Neutrophil (primary cell): ENCODE data around the gene ADAM8.

Experiments used
- H3K27ac ChIP-seq: fragments of 200-600 bp; sonication (generic); 2 replicates; pipeline ENCODE4 v1.5.1; 2016; ENCODE audit warnings: mild to moderate bottlenecking, moderate library complexity
- H3K27me3 ChIP-seq: fragments of 200-600 bp; sonication (generic); 2 replicates; pipeline ENCODE4 v1.6.0; 2016; ENCODE audit warnings: mild to moderate bottlenecking
- H3K36me3 ChIP-seq: fragments of 200-600 bp; sonication (generic); 2 replicates; pipeline ENCODE4 v1.5.1; 2017
- H3K4me1 ChIP-seq, 2 experiments: fragments of 200-600 bp in 1 of 2; sonication (generic) in 1 of 2; 1 replicate in 1 of 2; 2 replicates in 1 of 2; pipeline versions ENCODE4 v1.5.1 to v1.6.1; 2013 to 2016; ENCODE audit warnings: low read depth in 1 of 2, low read length in 1 of 2, mild to moderate bottlenecking in 1 of 2, moderate library complexity in 1 of 2; ENCODE audit not compliant: control insufficient read depth in 1 of 2, insufficient read depth in 1 of 2
- H3K4me3 ChIP-seq, 2 experiments: fragments of 200-600 bp in 1 of 2; sonication (generic) in 1 of 2; 1 replicate in 1 of 2; 2 replicates in 1 of 2; pipeline ENCODE4 v1.5.1; 2013 to 2016; ENCODE audit warnings: low read depth in 1 of 2, low read length in 1 of 2, mild to moderate bottlenecking in 1 of 2, moderate library complexity in 1 of 2
- H3K9me3 ChIP-seq: fragments of 200-600 bp; sonication (generic); 2 replicates; pipeline ENCODE4 v1.5.1; 2016
- TF ChIP-seq, protein P1 (sequence below): fragments of 200-600 bp; sonication (generic); IDR thresholded peaks from 2 replicates; pipeline ENCODE4 v1.5.1; 2016; ENCODE audit warnings: antibody characterized with exemption

The ADAM8 gene

DNA sequence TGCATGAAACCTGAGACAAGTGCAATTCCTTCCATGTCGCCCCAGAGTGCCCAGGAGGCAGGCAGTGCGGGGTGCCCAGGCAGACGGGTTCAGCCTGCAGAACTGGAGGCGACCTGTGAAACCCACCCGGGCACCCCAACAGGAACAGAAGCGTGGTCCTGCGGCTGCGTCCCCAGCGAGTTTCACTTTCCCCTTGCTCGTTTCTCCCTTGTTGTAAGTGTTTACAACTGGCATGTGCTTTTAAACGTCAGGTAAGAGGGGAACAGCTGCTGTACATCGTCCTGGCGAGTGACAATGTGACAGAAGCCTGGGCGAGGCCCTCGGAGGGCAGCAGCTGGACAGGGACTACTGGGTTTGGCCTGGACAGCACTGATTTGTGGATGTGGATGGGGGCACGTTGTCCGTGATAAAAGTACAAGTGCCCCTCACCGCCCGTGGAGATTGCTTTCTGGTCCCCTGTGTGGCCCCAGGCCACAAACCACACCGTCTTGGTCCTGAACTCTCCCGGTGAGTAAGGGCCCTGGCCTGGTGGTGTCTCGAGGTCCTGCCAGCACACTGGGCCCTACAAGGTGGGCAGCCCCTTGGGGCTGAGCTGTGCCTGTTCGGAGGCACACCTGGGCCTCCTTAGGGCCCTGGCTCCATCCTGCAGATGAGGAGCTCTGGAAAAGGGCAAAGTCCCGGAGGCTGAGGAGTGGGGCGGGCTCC, 35.0 kb downstream of the ADAM8 start:
- no peaks in the 10 kb centered on the region for H3K9me3 ChIP-seq
- peaks cover 16 to 25% of the 10 kb centered on the region in 2 experiments for H3K4me1 ChIP-seq
- TF ChIP-seq, protein P1, sequence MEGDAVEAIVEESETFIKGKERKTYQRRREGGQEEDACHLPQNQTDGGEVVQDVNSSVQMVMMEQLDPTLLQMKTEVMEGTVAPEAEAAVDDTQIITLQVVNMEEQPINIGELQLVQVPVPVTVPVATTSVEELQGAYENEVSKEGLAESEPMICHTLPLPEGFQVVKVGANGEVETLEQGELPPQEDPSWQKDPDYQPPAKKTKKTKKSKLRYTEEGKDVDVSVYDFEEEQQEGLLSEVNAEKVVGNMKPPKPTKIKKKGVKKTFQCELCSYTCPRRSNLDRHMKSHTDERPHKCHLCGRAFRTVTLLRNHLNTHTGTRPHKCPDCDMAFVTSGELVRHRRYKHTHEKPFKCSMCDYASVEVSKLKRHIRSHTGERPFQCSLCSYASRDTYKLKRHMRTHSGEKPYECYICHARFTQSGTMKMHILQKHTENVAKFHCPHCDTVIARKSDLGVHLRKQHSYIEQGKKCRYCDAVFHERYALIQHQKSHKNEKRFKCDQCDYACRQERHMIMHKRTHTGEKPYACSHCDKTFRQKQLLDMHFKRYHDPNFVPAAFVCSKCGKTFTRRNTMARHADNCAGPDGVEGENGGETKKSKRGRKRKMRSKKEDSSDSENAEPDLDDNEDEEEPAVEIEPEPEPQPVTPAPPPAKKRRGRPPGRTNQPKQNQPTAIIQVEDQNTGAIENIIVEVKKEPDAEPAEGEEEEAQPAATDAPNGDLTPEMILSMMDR = no peak
- no peaks in the 10 kb centered on the region for H3K36me3 ChIP-seq
- peak overlapping the region in 1 of 2 experiments; percentile 21 for H3K4me3 ChIP-seq
- H3K27ac ChIP-seq = no peak overlapping the region
- peaks cover 100% of the 10 kb centered on the region for H3K27me3 ChIP-seq

DNA sequence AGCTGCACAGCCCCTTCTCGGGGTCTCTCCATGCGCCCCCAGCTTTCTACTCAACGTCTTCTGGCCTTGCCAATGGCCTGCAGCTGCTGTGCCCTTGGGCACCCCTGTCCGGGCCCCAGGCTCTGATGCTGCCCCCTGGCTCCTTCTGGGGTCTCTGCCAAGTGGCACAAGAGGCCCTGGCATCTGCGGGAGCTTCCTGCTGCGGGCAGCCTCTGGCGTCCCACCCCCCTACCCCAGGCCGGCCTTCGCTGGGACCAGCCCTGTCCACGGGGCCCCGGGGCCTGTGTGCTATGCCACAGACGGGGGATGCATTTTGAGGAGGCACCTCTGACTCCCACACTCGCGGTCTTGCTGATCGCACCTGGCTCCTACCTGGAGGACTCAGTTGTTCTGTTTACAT, 36.7 kb downstream of the ADAM8 start:
- no peak overlapping the region for H3K27ac ChIP-seq
- H3K27me3 ChIP-seq = peaks cover 100% of the 10 kb centered on the region
- TF ChIP-seq, protein P1 = no peak
- peaks cover 27 to 42% of the 10 kb centered on the region in 2 experiments for H3K4me1 ChIP-seq
- no peaks in the 10 kb centered on the region for H3K9me3 ChIP-seq
- H3K4me3 ChIP-seq = no peak overlapping the region
- H3K36me3 ChIP-seq = no peaks in the 10 kb centered on the region

DNA sequence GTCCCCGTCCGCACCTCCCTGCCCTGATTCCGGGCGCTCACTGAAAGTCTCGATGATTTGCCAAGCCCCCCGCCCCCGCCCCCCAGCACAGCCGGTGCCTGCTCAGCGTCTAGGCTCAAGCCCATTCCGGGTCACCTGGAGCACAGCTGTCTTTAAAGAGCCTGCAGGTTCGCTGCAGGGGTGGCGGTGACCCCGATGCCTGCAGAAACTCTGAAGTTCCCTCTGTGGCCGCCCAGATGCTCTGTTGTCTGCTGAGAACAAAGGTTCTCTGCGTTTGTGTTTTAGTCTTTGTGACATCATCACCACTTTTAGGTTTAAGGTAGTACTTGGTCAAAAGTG, 38.2 kb downstream of the ADAM8 start:
- Histone ChIP-seq H3K27me3 (peaks cover 100% of the 10 kb centered on the region), H3K27ac (no peak overlapping the region), H3K4me1 (peaks cover 28 to 47% of the 10 kb centered on the region in 2 experiments), H3K4me3 (no peak overlapping the region), H3K36me3 (no peaks in the 10 kb centered on the region), H3K9me3 (no peaks in the 10 kb centered on the region)
- TF ChIP-seq, protein P1 = no peak

DNA sequence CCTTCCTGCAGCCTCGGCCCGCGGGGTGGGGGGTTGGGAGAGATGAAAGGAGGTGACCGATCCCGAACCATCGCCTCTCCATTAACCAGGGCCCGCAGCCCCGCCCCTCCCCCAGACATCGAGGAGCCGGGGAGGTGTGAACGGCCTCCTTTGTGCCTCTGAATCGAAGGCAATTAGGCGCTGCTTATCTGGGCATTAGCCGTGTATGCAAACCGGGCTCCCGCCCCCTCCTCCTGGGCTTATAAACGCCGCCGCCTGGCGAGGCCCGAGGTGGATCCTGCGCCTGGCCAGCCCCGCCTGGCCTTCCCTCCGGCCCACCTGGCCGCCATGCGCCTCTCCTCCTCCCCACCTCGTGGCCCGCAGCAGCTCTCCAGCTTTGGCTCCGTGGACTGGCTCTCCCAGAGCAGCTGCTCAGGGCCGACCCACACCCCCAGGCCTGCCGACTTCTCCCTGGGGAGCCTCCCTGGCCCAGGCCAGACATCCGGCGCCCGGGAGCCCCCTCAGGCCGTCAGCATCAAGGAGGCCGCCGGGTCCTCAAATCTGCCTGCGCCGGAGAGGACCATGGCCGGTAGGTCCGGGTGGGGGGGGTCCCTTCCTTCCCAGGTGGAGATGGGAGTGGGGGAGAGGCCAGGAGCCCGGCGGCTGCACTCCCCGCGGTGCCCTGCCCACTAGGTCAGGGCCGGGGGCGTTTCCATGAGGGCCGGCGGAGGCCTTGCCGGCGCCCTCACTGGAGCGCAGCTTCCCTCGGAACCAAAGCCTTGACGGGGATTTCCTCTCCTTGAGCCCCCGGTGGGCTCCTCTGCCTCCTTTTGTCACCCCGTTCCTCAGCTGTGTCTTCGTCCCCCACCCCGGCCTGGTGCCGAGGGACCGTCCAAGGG, 38.8 kb downstream of the ADAM8 start, which contains the start of gene VENTX:
TSS of gene VENTX (plus strand) at position 268 of the 878 bp plus-strand sequence. CDS start at position 328, 60 bp downstream.
- Histone ChIP-seq H3K36me3 (no peaks in the 10 kb centered on the region), H3K27me3 (peaks cover 100% of the 10 kb centered on the region), H3K4me1 (peaks cover 28 to 47% of the 10 kb centered on the region in 2 experiments), H3K9me3 (no peaks in the 10 kb centered on the region), H3K4me3 (peak within 1 kb of the TSS; percentile 56 to 66), H3K27ac (no peak within 1 kb of the TSS)
- TF ChIP-seq, protein P1 = no peak

DNA sequence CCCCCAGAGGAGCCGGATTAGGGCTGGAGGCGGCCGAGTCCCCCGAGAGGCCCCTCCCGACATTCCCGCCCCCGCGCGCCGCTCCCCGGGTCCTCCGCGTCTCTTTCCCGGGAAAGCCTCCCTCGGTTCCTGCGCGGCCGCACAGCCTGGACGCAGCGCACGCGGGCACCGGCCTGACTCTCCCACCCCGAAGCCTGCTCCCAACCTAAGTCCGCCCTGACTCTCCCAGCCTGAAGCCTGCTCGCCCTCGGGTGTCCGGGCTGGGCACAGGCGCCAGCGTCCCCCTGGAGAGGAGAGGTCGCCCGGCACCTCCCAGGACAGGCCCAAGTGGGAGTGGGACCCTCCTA, 39.5 kb downstream of the ADAM8 start:
- H3K4me3 ChIP-seq = peak overlapping the region; percentile 56 to 66
- H3K4me1 ChIP-seq = peaks cover 28 to 47% of the 10 kb centered on the region in 2 experiments
- H3K9me3 ChIP-seq = no peaks in the 10 kb centered on the region
- no peak overlapping the region for H3K27ac ChIP-seq
- peaks cover 100% of the 10 kb centered on the region for H3K27me3 ChIP-seq
- H3K36me3 ChIP-seq = no peaks in the 10 kb centered on the region
- TF ChIP-seq, protein P1 = no peak
